ENCODE results near the gene FBXO31. TPM values are rescaled to one million over a fixed set of nuclear protein-coding genes. Genes with fewer than 3 reads are reported as not detected.

FBXO31 gene
- total RNA-seq, 1 experiment from 2014 or later = 18.8 TPM

DNA sequence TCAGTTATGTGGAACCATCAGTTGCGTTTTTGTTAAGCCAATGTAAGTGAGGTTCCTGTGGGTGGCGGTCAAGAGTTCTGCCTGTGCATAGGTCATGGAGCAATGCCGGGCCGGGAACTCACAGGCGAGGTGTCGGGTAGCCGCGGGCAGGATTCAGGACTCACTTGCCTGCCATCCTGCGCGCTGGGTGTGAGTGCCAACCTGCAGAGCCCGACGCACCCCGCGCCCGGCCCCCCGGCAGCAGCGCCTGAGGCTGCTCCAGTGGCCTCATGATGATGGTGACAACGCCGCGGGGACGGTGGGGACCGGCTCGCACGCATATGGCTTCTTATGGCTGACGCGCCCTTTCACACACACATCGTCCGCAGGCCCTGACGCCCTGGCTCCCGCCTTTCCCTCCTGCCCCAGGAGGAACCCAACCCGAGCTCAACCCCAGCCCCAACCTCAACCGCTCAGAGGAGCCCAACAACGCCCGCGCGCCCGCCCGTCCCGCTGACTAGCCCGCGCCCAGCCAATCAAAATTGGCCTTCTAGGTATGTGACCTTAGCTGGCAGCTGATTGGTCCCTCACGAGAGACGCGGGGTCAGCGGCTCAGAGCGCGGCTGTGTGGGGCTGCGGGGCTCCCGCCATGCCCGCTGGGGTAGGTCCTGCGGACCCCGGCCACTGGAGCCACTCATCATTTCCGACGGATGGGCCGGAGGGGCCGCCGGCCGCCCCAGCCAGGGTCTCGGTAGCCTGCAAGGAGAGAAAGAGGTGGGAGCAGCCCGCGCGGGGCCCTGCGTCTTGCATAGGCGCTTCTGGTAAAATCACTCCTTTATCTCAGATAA lies 66.4 kb downstream of the FBXO31 start, which contains the start of gene C16orf95:
Gene C16orf95 (minus strand): TSS at position 470 of the 827 bp plus-strand sequence. CDS start 150 bp downstream, at position 320.
- TF ChIP-seq EZH2 (IDR thresholded peaks at IDR 0.05; ENCODE audit: low read depth) = no peak
- TF ChIP-seq, protein P1, sequence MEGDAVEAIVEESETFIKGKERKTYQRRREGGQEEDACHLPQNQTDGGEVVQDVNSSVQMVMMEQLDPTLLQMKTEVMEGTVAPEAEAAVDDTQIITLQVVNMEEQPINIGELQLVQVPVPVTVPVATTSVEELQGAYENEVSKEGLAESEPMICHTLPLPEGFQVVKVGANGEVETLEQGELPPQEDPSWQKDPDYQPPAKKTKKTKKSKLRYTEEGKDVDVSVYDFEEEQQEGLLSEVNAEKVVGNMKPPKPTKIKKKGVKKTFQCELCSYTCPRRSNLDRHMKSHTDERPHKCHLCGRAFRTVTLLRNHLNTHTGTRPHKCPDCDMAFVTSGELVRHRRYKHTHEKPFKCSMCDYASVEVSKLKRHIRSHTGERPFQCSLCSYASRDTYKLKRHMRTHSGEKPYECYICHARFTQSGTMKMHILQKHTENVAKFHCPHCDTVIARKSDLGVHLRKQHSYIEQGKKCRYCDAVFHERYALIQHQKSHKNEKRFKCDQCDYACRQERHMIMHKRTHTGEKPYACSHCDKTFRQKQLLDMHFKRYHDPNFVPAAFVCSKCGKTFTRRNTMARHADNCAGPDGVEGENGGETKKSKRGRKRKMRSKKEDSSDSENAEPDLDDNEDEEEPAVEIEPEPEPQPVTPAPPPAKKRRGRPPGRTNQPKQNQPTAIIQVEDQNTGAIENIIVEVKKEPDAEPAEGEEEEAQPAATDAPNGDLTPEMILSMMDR (conservative IDR thresholded peaks at IDR 0.05) = peak; percentile 62
- Histone ChIP-seq H3K4me1 (replicated peaks; ENCODE audit: insufficient read depth) (peaks cover 6% of the 10 kb centered on the region; the same call in 1 of the 2 replicates), H3K79me2 (ENCODE audit: low read depth) (peaks cover 18% of the 10 kb centered on the region), H2AFZ (peak within 1 kb of the TSS; percentile 98), H4K20me1 (ENCODE audit: insufficient read depth) (no peaks in the 10 kb centered on the region), H3K4me2 (peak within 1 kb of the TSS; percentile 94), H3F3A (ENCODE audit: insufficient read depth, low read depth) (peaks cover 14% of the 10 kb centered on the region; the same call in 1 of the 2 replicates), H3K9me2 (ENCODE audit: insufficient read depth) (no peaks in the 10 kb centered on the region), H3K9me3 (ENCODE audit: insufficient read depth, low read depth) (no peaks in the 10 kb centered on the region), H3K4me3 (peak within 1 kb of the TSS; percentile 99), H3K27me3 (ENCODE audit: insufficient read depth, low read depth) (no peaks in the 10 kb centered on the region), H3K27ac (peak within 1 kb of the TSS; percentile 86), H3K36me3 (ENCODE audit: low read depth) (no peaks in the 10 kb centered on the region)
- BruUV-seq (replicated peaks) = TSS peak; percentile 69
- ChIA-PET POLR2A (ENCODE audit: unreplicated experiment) (interaction anchor here (0.6 to 1.0 kb wide), 6 partner anchors 66 to 766 kb away, joined by 3 to 6 read pairs (median 4); partner anchors contain the start of genes FBXO31 and KLHDC4), CTCF (no interaction called here)
- intact Hi-C loops (cut with micrococcal nuclease; ENCODE audit: unreplicated experiment) = loop anchor here (5.0 kb wide), 2 partner anchors 65 to 320 kb away; partner anchors contain the start of gene FBXO31
- DNase-seq = peak; percentile 85 to 96

GRCh38 chr16:87316450-87316922 lies 67.1 kb downstream of the FBXO31 start:
- Histone ChIP-seq H3K4me1 (replicated peaks; ENCODE audit: insufficient read depth) (peaks cover 6% of the 10 kb centered on the region; the same call in 1 of the 2 replicates), H2AFZ (peak overlapping the region; percentile 98), H3K9me3 (ENCODE audit: insufficient read depth, low read depth) (no peaks in the 10 kb centered on the region), H3K4me3 (peak overlapping the region; percentile 99), H3K27me3 (ENCODE audit: insufficient read depth, low read depth) (no peaks in the 10 kb centered on the region), H3K27ac (peak overlapping the region; percentile 86), H3K36me3 (ENCODE audit: low read depth) (no peaks in the 10 kb centered on the region), H3F3A (ENCODE audit: insufficient read depth, low read depth) (peaks cover 14% of the 10 kb centered on the region; the same call in 1 of the 2 replicates), H4K20me1 (ENCODE audit: insufficient read depth) (no peaks in the 10 kb centered on the region), H3K79me2 (ENCODE audit: low read depth) (peaks cover 18% of the 10 kb centered on the region), H3K4me2 (peak overlapping the region; percentile 94), H3K9me2 (ENCODE audit: insufficient read depth) (no peaks in the 10 kb centered on the region)
- no peak for TF ChIP-seq EZH2 (IDR thresholded peaks at IDR 0.05; ENCODE audit: low read depth)
- TF ChIP-seq, protein P1 (conservative IDR thresholded peaks at IDR 0.05) = no peak
- intact Hi-C loops (cut with micrococcal nuclease; ENCODE audit: unreplicated experiment) = loop anchor here (5.0 kb wide), 2 partner anchors 66 to 321 kb away; partner anchors contain the start of gene FBXO31
- no peak for DNase-seq
- ChIA-PET POLR2A (ENCODE audit: unreplicated experiment) (interaction anchor here (0.8 to 1.0 kb wide), 3 partner anchors 67 to 449 kb away, joined by 3 to 5 read pairs (median 3); partner anchors contain the start of genes FBXO31 and KLHDC4), CTCF (no interaction called here)
- no TSS peak for BruUV-seq (replicated peaks)

DNA sequence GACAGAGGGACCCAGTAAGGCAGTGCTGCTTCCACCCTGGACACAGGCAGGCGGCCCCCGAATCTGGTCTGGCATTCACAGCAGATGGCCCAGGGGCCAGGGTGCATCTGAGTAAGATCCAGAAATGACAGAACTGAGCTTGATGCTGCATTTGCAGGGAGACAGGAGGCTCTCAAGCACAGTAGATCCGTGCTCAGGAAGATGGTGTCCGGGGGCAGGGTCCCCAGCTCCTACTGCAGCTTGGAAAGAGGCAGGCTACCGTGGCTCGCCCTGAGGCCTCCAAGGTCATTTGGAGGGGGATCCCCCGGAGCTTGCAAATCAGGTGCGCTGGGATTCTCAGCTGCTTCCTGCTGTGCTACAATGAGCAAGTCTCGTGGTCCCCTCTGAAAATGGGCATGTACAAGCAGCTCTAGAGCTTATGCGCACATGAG lies 68.6 kb downstream of the FBXO31 start:
- CTCF ChIA-PET = interaction anchor here (0.5 kb wide), 1 partner anchor 14 kb away, joined by 9 read pairs; no protein-coding TSS in a partner anchor
- H3K79me2 ChIP-seq (ENCODE audit: low read depth) = peaks cover 18% of the 10 kb centered on the region
- no peaks in the 10 kb centered on the region for H3K36me3 ChIP-seq (ENCODE audit: low read depth)
- H3K4me3 ChIP-seq = no peak overlapping the region
- BruUV-seq (replicated peaks) = no TSS peak
- no peaks in the 10 kb centered on the region for H4K20me1 ChIP-seq (ENCODE audit: insufficient read depth)
- H2AFZ ChIP-seq = no peak overlapping the region
- no peak overlapping the region for H3K4me2 ChIP-seq
- DNase-seq = no peak
- peaks cover 14% of the 10 kb centered on the region; the same call in 1 of the 2 replicates for H3F3A ChIP-seq (ENCODE audit: insufficient read depth, low read depth)
- H3K27me3 ChIP-seq (ENCODE audit: insufficient read depth, low read depth) = no peaks in the 10 kb centered on the region
- no peaks in the 10 kb centered on the region for H3K9me2 ChIP-seq (ENCODE audit: insufficient read depth)
- intact Hi-C loops (cut with micrococcal nuclease; ENCODE audit: unreplicated experiment) = loop anchor here (5.0 kb wide), 2 partner anchors 67 to 322 kb away; partner anchors contain the start of gene FBXO31
- no peak for TF ChIP-seq EZH2 (IDR thresholded peaks at IDR 0.05; ENCODE audit: low read depth)
- TF ChIP-seq, protein P1 (conservative IDR thresholded peaks at IDR 0.05) = no peak
- H3K4me1 ChIP-seq (replicated peaks; ENCODE audit: insufficient read depth) = peaks cover 6% of the 10 kb centered on the region; the same call in 1 of the 2 replicates
- no peaks in the 10 kb centered on the region for H3K9me3 ChIP-seq (ENCODE audit: insufficient read depth, low read depth)
- POLR2A ChIA-PET (ENCODE audit: unreplicated experiment) = no interaction called here
- no peak overlapping the region for H3K27ac ChIP-seq

All from PC-9 (cell line).